A673 (cell line): ENCODE results near the gene ZDHHC20. TPM values are rescaled to one million over a fixed set of nuclear protein-coding genes. Genes with fewer than 3 reads are reported as not detected.
A peak's percentile ranks its signal among the peaks of the same experiment; 100 is the strongest.

Source experiments
- BruUV-seq: library from RNA; stranded (reverse); fragments of 400-500 nt; replicated peaks from 2 replicates; lab custom pipeline; 2021; lab: Mats Ljungman, UMichigan
- CTCF ChIA-PET: fragments of 300-600 bp; sonication (Branson Sonifier 250); formaldehyde crosslinking; loops from one replicate; lab custom pipeline; 2022; ENCODE audit warnings: antibody characterized with exemption; lab: Charles Lee
- POLR2A ChIA-PET: fragments of 300-600 bp; sonication (Branson Sonifier 250); formaldehyde crosslinking; loops from one replicate; lab custom pipeline; 2022; ENCODE audit warnings: antibody characterized with exemption; ENCODE audit not compliant: low non-redundant PET; lab: Charles Lee
- DNase-seq: peaks from one replicate; pipeline ENCODE4 v3.0.0-alpha.2; 2015; ENCODE audit warnings: low spot score
- H3K27ac ChIP-seq: fragments of 200-600 bp; sonication (generic); 2 replicates; pipeline ENCODE4 v1.5.1; 2016; ENCODE audit warnings: mixed run types, low read depth, mild to moderate bottlenecking, mixed read lengths, antibody characterized with exemption, low read length; ENCODE audit not compliant: poor library complexity, severe bottlenecking
- H3K27me3 ChIP-seq: fragments of 200-600 bp; sonication (generic); replicated peaks from 2 replicates; pipeline ENCODE4 v1.6.1; 2017; ENCODE audit warnings: mixed run types, low read depth, mild to moderate bottlenecking, mixed read lengths, antibody characterized with exemption, low read length; ENCODE audit not compliant: insufficient read depth, poor library complexity
- H3K36me3 ChIP-seq: fragments of 200-600 bp; sonication (generic); 2 replicates; pipeline ENCODE4 v1.6.1; 2016; ENCODE audit warnings: mixed run types, mild to moderate bottlenecking, mixed read lengths, antibody characterized with exemption, low read length; ENCODE audit not compliant: insufficient read depth, poor library complexity, severe bottlenecking
- H3K4me1 ChIP-seq: fragments of 200-600 bp; sonication (generic); 2 replicates; pipeline ENCODE4 v1.6.1; 2017; ENCODE audit warnings: mixed run types, mild to moderate bottlenecking, mixed read lengths, antibody characterized with exemption, low read length; ENCODE audit not compliant: insufficient read depth, poor library complexity, severe bottlenecking
- H3K4me3 ChIP-seq: fragments of 200-600 bp; sonication (generic); 2 replicates; pipeline ENCODE4 v1.5.1; 2016; ENCODE audit warnings: low read depth, mixed run types, mild to moderate bottlenecking, mixed read lengths, low read length; ENCODE audit not compliant: poor library complexity, severe bottlenecking
- H3K9me3 ChIP-seq: fragments of 200-600 bp; sonication (generic); 2 replicates; pipeline ENCODE4 v1.6.1; 2016; ENCODE audit warnings: mixed run types, low read depth, mild to moderate bottlenecking, mixed read lengths, antibody characterized with exemption, low read length; ENCODE audit not compliant: poor library complexity, severe bottlenecking
- EZH2 ChIP-seq: fragments of 200-600 bp; sonication (generic); IDR thresholded peaks from 2 replicates; pipeline ENCODE4 v1.6.1; 2017; ENCODE audit warnings: borderline replicate concordance, low read depth, mild to moderate bottlenecking, mixed read lengths, antibody characterized with exemption, low read length; ENCODE audit not compliant: poor library complexity, severe bottlenecking
- intact Hi-C: fragments of 100-400 bp; cut with micrococcal nuclease; formaldehyde crosslinking; loops from one replicate; pipeline ENCODE4 v1.10.0; 2022; ENCODE audit not compliant: unreplicated experiment
- total RNA-seq: library from RNA; stranded (reverse); gene quantifications from 2 replicates; pipeline ENCODE4 v1.2.3, GENCODE V29; 2021
- TF ChIP-seq, protein P1 (sequence below): fragments of 300-800, 200-600 bp; sonication (generic); conservative IDR thresholded peaks from 2 replicates; pipeline ENCODE4 v1.5.1; 2017; ENCODE audit warnings: low read depth, mild to moderate bottlenecking, antibody characterized with exemption, low read length, moderate library complexity, mixed read lengths

ZDHHC20 gene
- total RNA-seq, 1 experiment from 2014 or later, result 98.9 TPM

DNA sequence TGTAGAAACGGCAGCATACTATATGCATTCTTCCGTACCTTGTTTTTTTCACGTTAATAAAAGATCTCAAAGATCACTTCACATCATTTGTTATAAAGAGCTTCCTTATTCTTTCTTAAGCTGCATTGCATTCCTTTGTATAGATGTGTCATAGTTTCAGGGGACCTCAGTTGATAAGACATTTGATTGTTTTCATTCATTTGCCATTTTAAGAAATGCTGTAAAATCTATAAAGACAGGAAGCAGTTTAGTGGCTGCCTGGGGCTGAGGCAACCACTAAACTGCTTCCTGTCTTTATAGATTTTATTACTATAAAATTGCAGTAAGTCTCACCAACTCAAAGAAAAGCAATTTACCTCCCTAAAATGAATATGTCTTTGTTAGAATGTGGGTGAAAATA lies 59.4 kb downstream of the ZDHHC20 start:
- peak; percentile 95 for DNase-seq
- POLR2A ChIA-PET, result no interaction called here
- H3K27ac ChIP-seq, result peak overlapping the region; percentile 66

DNA sequence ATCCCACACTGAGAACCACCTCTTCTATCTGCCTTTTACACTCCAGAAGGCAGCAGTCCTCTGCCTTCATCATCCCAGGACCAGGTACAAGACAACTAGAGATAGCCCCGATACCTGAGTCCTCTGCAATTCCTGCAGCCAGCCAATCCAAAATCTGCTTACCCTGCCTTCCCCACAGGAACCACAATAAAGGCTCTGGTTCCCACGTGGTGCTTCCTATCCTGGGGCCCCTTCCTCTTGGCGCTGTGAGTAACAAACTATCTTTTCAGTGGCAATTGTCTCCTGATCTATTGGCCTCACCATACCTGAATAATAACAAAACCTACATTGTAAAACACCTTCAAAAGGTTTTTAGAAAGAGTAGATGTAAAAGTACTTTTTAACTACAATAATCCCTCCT lies 63.1 kb downstream of the ZDHHC20 start:
- BruUV-seq, result no TSS peak
- Histone ChIP-seq H3K4me1 (peaks cover 31% of the 10 kb centered on the region), H3K36me3 (peaks cover 3% of the 10 kb centered on the region)

More for the DNA sequence above, 59.4 kb downstream of the ZDHHC20 start:
- Histone ChIP-seq H3K27me3 (no peaks in the 10 kb centered on the region), H3K9me3 (no peaks in the 10 kb centered on the region), H3K4me1 (peaks cover 49% of the 10 kb centered on the region), H3K36me3 (peaks cover 7% of the 10 kb centered on the region), H3K4me3 (no peak overlapping the region)
- no TSS peak for BruUV-seq
- intact Hi-C loops, result loop anchor here (1.0 to 5.0 kb wide), 4 partner anchors 58 to 201 kb away; partner anchors contain the start of gene ZDHHC20
- CTCF ChIA-PET, result no interaction called here
- TF ChIP-seq, protein P1, sequence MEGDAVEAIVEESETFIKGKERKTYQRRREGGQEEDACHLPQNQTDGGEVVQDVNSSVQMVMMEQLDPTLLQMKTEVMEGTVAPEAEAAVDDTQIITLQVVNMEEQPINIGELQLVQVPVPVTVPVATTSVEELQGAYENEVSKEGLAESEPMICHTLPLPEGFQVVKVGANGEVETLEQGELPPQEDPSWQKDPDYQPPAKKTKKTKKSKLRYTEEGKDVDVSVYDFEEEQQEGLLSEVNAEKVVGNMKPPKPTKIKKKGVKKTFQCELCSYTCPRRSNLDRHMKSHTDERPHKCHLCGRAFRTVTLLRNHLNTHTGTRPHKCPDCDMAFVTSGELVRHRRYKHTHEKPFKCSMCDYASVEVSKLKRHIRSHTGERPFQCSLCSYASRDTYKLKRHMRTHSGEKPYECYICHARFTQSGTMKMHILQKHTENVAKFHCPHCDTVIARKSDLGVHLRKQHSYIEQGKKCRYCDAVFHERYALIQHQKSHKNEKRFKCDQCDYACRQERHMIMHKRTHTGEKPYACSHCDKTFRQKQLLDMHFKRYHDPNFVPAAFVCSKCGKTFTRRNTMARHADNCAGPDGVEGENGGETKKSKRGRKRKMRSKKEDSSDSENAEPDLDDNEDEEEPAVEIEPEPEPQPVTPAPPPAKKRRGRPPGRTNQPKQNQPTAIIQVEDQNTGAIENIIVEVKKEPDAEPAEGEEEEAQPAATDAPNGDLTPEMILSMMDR, result no peak
- no peak for TF ChIP-seq EZH2

DNA sequence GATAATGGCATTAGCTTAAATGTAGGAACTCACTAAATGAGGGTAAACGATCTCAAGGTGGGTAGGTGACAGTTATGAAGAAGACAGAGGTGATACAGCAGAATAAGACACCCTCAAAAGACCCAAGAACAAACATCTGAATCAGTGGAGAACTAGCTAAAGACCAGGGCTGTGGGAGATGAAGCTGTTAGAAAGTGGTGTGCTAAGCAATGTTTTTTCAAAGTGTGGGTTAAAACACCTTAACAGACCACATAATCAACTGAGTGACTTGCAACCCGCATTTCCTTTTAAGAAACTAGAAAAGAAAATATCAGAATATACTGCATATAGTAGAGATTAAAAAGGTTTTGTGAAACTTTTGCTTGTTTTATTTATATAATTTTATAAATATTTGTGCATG lies 70.0 kb downstream of the ZDHHC20 start:
- CTCF ChIA-PET, result no interaction called here
- Histone ChIP-seq H3K9me3 (peaks cover 16% of the 10 kb centered on the region), H3K27me3 (no peaks in the 10 kb centered on the region), H3K4me3 (no peak overlapping the region), H3K36me3 (peaks cover 37% of the 10 kb centered on the region), H3K27ac (no peak overlapping the region), H3K4me1 (no peaks in the 10 kb centered on the region)
- BruUV-seq, result no TSS peak
- no peak for TF ChIP-seq EZH2
- intact Hi-C loops, result no loop called here
- DNase-seq, result no peak
- POLR2A ChIA-PET, result no interaction called here

More for the DNA sequence above, 63.1 kb downstream of the ZDHHC20 start:
- intact Hi-C loops, result loop anchor here (5.0 kb wide), 1 partner anchor 81 kb away; no protein-coding TSS in a partner anchor
- H3K4me3 ChIP-seq, result no peak overlapping the region
- ChIA-PET POLR2A (no interaction called here), CTCF (no interaction called here)
- TF ChIP-seq, protein P1, result no peak
- no peak for TF ChIP-seq EZH2
- H3K27ac ChIP-seq, result no peak overlapping the region
- no peaks in the 10 kb centered on the region for H3K27me3 ChIP-seq
- DNase-seq, result no peak
- no peaks in the 10 kb centered on the region for H3K9me3 ChIP-seq

DNA sequence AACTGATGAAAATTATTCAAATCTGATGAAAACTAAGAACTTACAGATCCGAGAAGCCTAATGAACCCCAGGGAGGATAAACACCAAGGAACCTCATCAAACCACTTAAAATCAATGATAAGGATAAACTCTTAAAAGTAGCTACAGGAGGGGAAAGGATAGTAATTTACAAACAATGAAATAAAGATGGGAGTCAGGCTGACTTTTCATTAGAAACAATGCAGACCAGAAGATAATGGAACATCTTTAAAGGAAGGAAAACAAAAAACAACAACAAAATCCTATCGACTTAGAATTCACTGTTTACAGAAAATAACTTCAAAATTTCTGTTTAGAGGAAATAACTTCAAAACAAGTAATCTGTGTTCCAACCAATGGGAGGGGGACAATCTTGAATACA lies 73.4 kb downstream of the ZDHHC20 start:
- no peak overlapping the region for H3K4me3 ChIP-seq
- H3K27me3 ChIP-seq, result no peaks in the 10 kb centered on the region
- intact Hi-C loops, result no loop called here
- H3K27ac ChIP-seq, result no peak overlapping the region
- H3K9me3 ChIP-seq, result peaks cover 16% of the 10 kb centered on the region
- no peak for TF ChIP-seq EZH2
- TF ChIP-seq, protein P1, result no peak
- H3K36me3 ChIP-seq, result peaks cover 59% of the 10 kb centered on the region
- no peak for DNase-seq
- no TSS peak for BruUV-seq
- H3K4me1 ChIP-seq, result no peaks in the 10 kb centered on the region
- ChIA-PET POLR2A (no interaction called here), CTCF (no interaction called here)
